ENCODE measurements around the gene NAT10.

The NAT10 gene

DNA sequence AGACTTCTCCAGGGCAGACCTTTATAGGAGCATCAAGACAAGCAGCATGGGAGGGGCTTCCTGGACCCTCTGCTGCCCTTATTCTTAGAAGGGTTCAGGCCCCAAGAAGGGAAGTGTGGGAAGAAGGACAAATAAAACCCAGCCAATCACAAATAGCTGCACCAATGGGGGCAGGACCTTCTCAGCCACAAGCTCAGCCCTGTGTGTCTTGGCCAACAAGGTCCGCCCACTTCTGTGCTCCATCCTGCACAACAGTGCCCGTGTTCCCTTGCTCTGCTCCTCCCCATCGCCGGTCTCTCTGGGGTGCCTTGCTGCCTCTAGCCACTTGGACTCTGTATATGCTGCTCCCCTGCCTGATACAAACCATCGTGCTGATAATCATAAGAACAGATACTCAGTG is 86.1 kb downstream of the NAT10 start:
- DNase-seq, result no peak

DNA sequence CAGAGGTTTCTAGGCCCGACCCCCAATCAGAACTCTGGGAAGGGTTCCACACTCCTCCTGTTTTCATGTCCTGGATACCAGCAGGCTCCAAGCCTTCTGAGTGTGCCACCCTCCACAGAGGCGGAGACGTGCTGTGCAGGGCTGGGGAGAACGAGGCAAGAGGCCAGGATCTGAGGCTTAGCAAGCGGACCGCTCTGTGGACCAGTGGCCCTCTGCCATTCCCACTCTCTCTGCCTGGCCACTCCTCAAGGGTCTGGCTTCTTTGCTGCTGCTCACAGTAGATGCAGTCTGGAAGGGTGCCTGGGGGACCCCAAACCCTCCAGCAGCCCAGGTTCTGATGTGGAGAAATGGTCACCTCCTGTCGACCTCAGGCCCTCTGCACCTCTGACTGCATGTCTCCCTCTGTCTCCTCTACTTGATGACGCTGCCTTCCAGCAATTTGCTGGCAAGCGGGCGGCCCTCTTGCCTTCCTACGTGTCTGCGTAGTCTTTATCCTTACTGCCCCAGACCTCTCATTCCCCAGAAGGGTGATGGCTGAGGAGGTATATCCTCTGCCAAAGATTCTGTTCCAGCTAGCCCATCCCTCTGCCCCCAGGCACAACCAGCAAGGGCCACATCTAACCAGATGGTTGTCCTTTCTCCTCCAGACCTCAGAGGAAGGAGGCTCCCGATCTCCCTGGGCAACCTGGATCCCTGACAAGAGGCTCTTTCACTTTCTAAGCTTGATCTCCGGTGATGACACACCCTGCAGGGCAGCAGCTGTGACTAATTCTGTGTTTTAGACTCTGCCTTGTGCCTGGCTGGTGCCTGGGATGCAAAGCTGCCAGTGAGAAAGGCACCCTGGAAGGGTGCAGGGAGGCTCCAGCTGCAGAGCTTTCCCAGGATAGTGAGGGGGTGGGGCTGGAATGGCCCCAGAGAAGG is 87.3 kb downstream of the NAT10 start:
- no peak for DNase-seq

DNA sequence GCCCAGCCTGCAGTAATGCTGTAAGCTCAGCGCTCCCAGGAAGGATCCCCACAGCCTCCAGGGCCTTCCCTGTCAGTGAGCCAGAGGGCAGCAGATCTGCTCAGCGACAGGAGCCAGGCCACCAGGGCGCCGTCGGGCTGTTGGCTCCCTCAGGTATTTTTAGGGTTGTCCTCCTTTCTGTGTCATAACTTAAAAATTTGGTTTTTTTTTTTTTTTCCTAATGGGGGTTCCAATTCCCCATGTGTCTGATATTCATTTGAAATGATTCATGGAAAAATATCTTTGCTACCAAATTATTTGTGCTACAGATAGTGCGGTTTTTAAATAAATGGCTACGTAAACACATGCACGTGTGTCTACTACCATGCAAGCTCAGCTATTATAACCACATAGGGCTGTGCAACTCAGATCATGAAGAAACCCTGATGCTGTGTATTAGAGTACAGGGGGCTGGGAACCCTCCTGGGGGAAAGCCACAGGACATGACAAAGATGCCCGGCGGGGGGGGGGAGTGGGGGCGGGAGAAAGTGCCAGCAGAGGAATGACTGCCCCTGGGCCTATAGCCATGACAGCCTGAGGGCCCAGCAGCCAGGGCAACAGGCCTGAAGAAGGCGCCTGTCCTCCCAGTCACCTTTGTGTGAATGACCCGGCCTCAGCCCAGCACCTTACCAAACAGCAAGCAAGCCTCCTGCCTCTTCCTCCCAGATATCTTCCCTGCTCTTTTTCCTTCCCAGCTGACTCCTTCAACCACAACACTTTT is 89.3 kb downstream of the NAT10 start:
- DNase-seq, result no peak

All from GDM1 (cell line).